Ascending aorta (tissue), 2 donors: ENCODE measurements around the gene FBXO8. TPM values are rescaled to one million over a fixed set of nuclear protein-coding genes. Genes with fewer than 3 reads are reported as not detected.
"Not testable (repeated sequence)": the region's sequence is repeated elsewhere in the genome, so short reads cannot be mapped to it uniquely, and the experiment has no call there.

Experiments
- DNase-seq, 2 donors: peaks; one replicate each; pipeline ENCODE4 v3.0.0-alpha.2; 2019; ENCODE audit warnings: low spot score in 2 of 2
- H3K27ac ChIP-seq, 2 donors: fragments of 200-600 bp; sonication (generic); one replicate each; pipeline ENCODE4 v1.5.1; 2016 to 2017; ENCODE audit warnings: mild to moderate bottlenecking in 1 of 2
- H3K27me3 ChIP-seq: fragments of 200-600 bp; sonication (generic); one replicate; pipeline ENCODE4 v1.5.1; 2017
- H3K36me3 ChIP-seq, 2 donors: fragments of 200-600 bp; sonication (generic); one replicate each; pipeline ENCODE4 v1.5.1; 2016
- H3K4me1 ChIP-seq, 2 donors: fragments of 200-600 bp; sonication (generic); one replicate each; pipeline ENCODE4 v1.5.1; 2016 to 2017; ENCODE audit warnings: mild to moderate bottlenecking in 1 of 2
- H3K4me3 ChIP-seq, 2 donors: fragments of 200-600 bp; sonication (generic); one replicate each; pipeline ENCODE4 v1.5.1; 2016 to 2017; ENCODE audit warnings: mild to moderate bottlenecking in 1 of 2
- H3K9me3 ChIP-seq, 2 donors: fragments of 200-600 bp; sonication (generic); one replicate each; pipeline ENCODE4 v1.5.1; 2016
- intact Hi-C: fragments of 100-400 bp; cut with DNase I; formaldehyde crosslinking; loops from one replicate; pipeline ENCODE4 v1.15.1; 2023
- total RNA-seq: library from RNA; depleted of rRNA; stranded (reverse); fragments of >200 nt; gene quantifications from one replicate; pipeline ENCODE4 v1.1.0, GENCODE V29; 2016
- TF ChIP-seq, protein P1 (sequence below), 3 experiments: fragments of 200-600 bp in 2 of 3; fragments of 450-650 bp in 1 of 3; sonication (generic) in 2 of 3; IDR thresholded peaks; one replicate each; pipeline ENCODE4 v1.5.1; 2016 to 2019; ENCODE audit warnings: antibody characterized with exemption in 3 of 3, mild to moderate bottlenecking in 1 of 3, moderate library complexity in 1 of 3

The FBXO8 gene
- total RNA-seq, 1 donor from 2014 or later = 15.5 TPM

DNA sequence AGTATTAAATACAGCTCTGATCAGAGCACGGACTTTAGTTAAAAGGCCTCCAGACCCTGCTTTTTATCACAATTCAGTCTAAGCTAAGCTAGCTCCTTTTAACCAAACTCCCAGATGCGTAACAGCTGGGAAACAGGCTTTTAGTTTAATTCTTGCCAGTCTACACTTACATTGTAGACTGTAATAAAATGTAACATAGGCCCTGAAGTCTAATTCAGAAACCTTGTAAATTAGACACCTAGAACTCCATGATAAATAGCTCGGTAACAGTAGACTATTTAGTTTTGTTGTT, 20.1 kb downstream of the FBXO8 start:
- Histone ChIP-seq H3K4me1 (no peaks in the 10 kb centered on the region), H3K9me3 (no peaks in the 10 kb centered on the region), H3K27me3 (no peaks in the 10 kb centered on the region), H3K4me3 (no peak overlapping the region), H3K27ac (no peak overlapping the region), H3K36me3 (peaks cover 4 to 8% of the 10 kb centered on the region in 2 donors)
- TF ChIP-seq, protein P1, sequence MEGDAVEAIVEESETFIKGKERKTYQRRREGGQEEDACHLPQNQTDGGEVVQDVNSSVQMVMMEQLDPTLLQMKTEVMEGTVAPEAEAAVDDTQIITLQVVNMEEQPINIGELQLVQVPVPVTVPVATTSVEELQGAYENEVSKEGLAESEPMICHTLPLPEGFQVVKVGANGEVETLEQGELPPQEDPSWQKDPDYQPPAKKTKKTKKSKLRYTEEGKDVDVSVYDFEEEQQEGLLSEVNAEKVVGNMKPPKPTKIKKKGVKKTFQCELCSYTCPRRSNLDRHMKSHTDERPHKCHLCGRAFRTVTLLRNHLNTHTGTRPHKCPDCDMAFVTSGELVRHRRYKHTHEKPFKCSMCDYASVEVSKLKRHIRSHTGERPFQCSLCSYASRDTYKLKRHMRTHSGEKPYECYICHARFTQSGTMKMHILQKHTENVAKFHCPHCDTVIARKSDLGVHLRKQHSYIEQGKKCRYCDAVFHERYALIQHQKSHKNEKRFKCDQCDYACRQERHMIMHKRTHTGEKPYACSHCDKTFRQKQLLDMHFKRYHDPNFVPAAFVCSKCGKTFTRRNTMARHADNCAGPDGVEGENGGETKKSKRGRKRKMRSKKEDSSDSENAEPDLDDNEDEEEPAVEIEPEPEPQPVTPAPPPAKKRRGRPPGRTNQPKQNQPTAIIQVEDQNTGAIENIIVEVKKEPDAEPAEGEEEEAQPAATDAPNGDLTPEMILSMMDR (IDR thresholded peaks at IDR 0.05) = no peak
- DNase-seq = no peak
- intact Hi-C loops = no loop called here

DNA sequence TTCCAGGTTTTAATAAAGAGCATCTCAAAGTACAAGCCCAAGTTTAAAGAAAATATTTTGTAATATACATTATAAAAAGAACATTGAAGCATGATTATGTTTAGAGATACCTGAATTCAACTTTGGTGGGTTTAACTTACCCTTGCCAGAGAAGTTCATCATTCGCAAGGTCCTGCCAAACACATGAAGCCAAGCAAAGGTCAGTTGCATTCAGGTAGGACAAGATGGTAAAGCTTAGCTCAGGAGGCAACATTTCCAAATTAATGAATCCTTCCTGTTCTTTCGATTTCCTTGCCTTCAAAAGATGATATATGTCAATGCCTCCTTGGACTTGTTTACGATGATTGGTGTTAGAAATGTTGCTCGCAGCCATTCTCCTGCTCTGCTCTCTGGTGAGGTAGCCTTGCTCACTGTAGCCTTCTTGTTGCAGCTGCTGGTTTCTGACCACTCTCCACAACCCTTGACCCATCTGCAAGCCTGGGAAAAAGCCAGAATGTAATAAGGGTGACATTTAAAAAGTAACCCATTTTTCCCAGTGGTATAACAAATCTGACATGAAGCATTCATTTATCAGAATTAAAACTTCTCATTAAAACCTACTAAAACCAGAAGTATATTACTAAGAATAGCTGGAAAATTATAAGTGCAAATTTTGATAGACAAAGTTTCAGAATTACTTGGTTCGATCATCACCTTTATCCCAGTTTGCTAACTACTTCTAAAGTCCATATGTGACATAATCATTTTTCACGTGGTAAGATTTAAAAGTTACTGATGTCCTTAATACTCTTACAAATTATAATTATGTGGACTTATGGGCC, 20.6 kb downstream of the FBXO8 start:
- no peak overlapping the region for H3K27ac ChIP-seq
- no peaks in the 10 kb centered on the region for H3K4me1 ChIP-seq
- TF ChIP-seq, protein P1 (IDR thresholded peaks at IDR 0.05) = no peak
- no peaks in the 10 kb centered on the region for H3K27me3 ChIP-seq
- peaks cover 4 to 8% of the 10 kb centered on the region in 2 donors for H3K36me3 ChIP-seq
- no peaks in the 10 kb centered on the region for H3K9me3 ChIP-seq
- intact Hi-C loops = no loop called here
- H3K4me3 ChIP-seq = no peak overlapping the region
- DNase-seq = no peak

DNA sequence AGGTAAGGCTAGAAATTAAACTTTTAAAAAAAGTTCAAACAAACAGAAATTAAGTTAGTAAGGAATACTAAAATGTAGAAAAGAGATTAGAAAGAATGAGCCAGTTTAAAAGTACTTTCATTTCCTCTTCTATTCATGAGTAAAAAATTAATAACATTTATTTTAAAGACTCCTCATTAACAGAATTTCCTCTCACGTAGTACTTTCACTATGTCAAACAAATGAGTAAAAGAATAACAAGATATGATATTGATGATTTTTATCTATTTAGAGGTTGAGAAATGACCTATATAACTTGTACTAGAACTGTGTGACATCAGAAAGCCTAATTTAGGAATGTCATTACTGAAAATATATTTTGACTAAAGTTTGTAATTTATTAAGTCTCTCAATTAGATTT, 22.0 kb downstream of the FBXO8 start:
- H3K27ac ChIP-seq, H3K36me3 ChIP-seq, H3K4me1 ChIP-seq, intact Hi-C loops, H3K4me3 ChIP-seq, H3K27me3 ChIP-seq, DNase-seq, H3K9me3 ChIP-seq: not testable (repeated sequence)

DNA sequence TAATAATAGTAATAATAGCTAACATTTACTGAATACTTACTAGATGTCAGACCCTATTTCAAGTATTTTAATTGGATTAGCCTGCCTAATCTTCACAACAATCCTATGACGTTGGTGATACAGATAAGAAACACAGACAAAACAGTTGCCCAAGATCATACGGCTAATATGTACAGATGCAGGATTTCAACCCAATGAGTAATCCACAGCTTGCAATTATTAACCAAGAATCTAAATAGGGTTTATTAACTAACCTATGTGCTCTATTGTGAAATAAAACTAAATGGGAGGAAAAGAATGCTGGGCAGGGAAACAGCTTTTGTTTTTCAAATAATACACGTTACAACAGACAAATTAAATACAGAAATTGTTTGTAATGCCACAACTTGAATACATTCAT, 23.4 kb downstream of the FBXO8 start:
- no peak overlapping the region for H3K27ac ChIP-seq
- peaks cover 4 to 8% of the 10 kb centered on the region in 2 donors for H3K36me3 ChIP-seq
- no peak for DNase-seq
- intact Hi-C loops = no loop called here
- TF ChIP-seq, protein P1 (IDR thresholded peaks at IDR 0.05) = no peak
- H3K4me1 ChIP-seq = peaks cover 8 to 9% of the 10 kb centered on the region in 2 donors
- H3K27me3 ChIP-seq = no peaks in the 10 kb centered on the region
- no peak overlapping the region for H3K4me3 ChIP-seq
- no peaks in the 10 kb centered on the region for H3K9me3 ChIP-seq

- Histone ChIP-seq H3K27ac (no peak overlapping the region), H3K9me3 (no peaks in the 10 kb centered on the region), H3K36me3 (peaks cover 4 to 8% of the 10 kb centered on the region in 2 donors), H3K4me3 (no peak overlapping the region), H3K27me3 (no peaks in the 10 kb centered on the region), H3K4me1 (peaks cover 8 to 9% of the 10 kb centered on the region in 2 donors)
- intact Hi-C loops = no loop called here
- TF ChIP-seq, protein P1 (IDR thresholded peaks at IDR 0.05) = no peak
- DNase-seq = no peak
Measured at GRCh38 chr4:174259580-174259979, 23.9 kb downstream of the FBXO8 start.

GRCh38 chr4:174256277-174256713, 27.2 kb downstream of the FBXO8 start:
- Histone ChIP-seq H3K4me1 (peaks cover 8 to 9% of the 10 kb centered on the region in 2 donors), H3K27ac (no peak overlapping the region), H3K27me3 (no peaks in the 10 kb centered on the region), H3K36me3 (peaks cover 4% of the 10 kb centered on the region in 2 donors), H3K9me3 (no peaks in the 10 kb centered on the region), H3K4me3 (no peak overlapping the region)
- intact Hi-C loops = no loop called here
- no peak for DNase-seq
- TF ChIP-seq, protein P1 (IDR thresholded peaks at IDR 0.05) = no peak
